IPS DF 4.7 (cell line): ENCODE results near the gene CSAG3.

ENCODE experiments used
- DNase-seq: peaks from one replicate; pipeline ENCODE4 v3.0.0-alpha.2; 2013; ENCODE audit warnings: low spot score; ENCODE audit errors: extremely low read depth

CSAG3 gene

DNA sequence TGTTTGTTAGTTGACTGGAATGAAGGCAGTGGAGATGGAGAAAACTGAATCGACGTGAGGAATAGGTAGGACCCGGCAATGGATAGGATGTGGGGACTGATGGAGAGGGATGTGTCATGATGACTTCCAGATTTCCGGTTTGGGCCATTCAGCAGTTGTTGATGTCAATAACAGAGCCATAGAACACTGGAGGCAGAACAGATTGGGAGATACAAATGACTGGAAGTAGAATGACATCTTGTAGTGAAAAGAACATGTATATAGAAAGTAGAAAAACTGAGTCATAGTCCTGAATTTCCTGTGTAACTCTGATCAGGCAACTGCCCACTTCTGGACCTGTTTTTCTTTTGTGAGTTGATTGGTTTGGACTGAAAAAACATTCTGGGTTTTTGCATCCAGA is 47.0 kb downstream of the CSAG3 start:
- no peak for DNase-seq
